ENCODE data around the gene MRPL49. TPM values are rescaled to one million over a fixed set of nuclear protein-coding genes. Genes with fewer than 3 reads are reported as not detected.

Gene MRPL49
- total and polyA plus RNA-seq, 2 of the 13 experiments (the other 11 are each of a cell fraction or from before 2014, with no cell fraction given), result 39.2 to 53.3 TPM

DNA sequence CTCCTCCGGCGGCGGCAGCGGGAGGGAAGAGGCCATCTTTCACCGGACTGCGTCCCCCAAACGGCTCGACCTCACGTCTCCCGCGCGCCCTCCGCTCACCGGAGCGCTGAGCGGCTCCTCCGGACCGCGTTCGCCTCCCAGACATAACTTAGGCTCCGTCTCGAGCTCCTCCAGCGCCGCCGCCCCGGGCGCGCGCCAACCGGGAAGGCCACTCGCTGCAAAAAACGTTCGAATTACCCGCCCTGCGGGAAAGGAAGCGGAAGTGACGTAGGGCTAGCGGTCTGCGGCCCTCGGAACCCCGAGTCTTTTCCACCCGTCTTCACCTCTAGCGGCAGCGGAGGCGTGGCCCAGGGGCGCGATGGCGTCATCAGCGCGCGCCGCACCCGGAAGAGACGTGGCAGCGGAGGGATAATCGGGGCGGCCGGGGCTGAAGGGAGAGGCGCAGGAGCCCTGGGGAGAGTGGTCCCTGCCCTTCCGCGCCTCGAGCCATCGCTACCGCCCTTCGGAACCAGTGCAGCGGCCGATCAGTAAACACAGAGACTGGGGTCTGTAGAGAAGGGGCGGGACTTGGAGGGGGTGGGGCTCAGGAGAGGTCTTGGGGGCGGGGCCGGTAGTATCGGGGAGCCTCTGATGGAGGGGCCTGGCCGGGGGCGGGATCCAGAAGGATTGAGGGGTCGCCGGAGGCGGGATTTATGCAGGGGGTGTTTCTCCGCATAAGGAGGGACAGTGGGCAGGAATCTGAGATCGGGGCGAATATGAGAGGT lies 38.1 kb upstream of the MRPL49 start, which contains the start of the genes CDCA5 and ZFPL1 (continued):
- TF ChIP-seq, protein P1, sequence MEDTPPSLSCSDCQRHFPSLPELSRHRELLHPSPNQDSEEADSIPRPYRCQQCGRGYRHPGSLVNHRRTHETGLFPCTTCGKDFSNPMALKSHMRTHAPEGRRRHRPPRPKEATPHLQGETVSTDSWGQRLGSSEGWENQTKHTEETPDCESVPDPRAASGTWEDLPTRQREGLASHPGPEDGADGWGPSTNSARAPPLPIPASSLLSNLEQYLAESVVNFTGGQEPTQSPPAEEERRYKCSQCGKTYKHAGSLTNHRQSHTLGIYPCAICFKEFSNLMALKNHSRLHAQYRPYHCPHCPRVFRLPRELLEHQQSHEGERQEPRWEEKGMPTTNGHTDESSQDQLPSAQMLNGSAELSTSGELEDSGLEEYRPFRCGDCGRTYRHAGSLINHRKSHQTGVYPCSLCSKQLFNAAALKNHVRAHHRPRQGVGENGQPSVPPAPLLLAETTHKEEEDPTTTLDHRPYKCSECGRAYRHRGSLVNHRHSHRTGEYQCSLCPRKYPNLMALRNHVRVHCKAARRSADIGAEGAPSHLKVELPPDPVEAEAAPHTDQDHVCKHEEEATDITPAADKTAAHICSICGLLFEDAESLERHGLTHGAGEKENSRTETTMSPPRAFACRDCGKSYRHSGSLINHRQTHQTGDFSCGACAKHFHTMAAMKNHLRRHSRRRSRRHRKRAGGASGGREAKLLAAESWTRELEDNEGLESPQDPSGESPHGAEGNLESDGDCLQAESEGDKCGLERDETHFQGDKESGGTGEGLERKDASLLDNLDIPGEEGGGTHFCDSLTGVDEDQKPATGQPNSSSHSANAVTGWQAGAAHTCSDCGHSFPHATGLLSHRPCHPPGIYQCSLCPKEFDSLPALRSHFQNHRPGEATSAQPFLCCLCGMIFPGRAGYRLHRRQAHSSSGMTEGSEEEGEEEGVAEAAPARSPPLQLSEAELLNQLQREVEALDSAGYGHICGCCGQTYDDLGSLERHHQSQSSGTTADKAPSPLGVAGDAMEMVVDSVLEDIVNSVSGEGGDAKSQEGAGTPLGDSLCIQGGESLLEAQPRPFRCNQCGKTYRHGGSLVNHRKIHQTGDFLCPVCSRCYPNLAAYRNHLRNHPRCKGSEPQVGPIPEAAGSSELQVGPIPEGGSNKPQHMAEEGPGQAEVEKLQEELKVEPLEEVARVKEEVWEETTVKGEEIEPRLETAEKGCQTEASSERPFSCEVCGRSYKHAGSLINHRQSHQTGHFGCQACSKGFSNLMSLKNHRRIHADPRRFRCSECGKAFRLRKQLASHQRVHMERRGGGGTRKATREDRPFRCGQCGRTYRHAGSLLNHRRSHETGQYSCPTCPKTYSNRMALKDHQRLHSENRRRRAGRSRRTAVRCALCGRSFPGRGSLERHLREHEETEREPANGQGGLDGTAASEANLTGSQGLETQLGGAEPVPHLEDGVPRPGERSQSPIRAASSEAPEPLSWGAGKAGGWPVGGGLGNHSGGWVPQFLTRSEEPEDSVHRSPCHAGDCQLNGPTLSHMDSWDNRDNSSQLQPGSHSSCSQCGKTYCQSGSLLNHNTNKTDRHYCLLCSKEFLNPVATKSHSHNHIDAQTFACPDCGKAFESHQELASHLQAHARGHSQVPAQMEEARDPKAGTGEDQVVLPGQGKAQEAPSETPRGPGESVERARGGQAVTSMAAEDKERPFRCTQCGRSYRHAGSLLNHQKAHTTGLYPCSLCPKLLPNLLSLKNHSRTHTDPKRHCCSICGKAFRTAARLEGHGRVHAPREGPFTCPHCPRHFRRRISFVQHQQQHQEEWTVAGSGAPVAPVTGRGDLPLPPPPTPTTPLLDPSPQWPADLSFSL (CRISPR knock-in tag; IDR thresholded peaks at IDR 0.05), result no peak
- peak; percentile 93; the same call in 1 of the 2 replicates for TF ChIP-seq SMAD1 (CRISPR knock-in tag; IDR thresholded peaks at IDR 0.05; ENCODE audit: borderline replicate concordance, low read depth)
- TF ChIP-seq ZNF138 (CRISPR knock-in tag; IDR thresholded peaks at IDR 0.05; ENCODE audit: low read depth), result no peak
- no peak for TF ChIP-seq ZNF674 (CRISPR knock-in tag; IDR thresholded peaks at IDR 0.05; ENCODE audit: low read depth)
- TF ChIP-seq ZNF850 (CRISPR knock-in tag; conservative IDR thresholded peaks at IDR 0.05), result no peak
- 0 out of 2 replicates have a peak, but pooled peaks have one; percentile 42 for TF ChIP-seq FOXC1 (CRISPR knock-in tag; IDR thresholded peaks at IDR 0.05; ENCODE audit: borderline replicate concordance)
- no peak for TF ChIP-seq ZNF180 (CRISPR knock-in tag; IDR thresholded peaks at IDR 0.05; ENCODE audit: borderline replicate concordance, low read depth)
- TF ChIP-seq DPF2 (CRISPR knock-in tag; IDR thresholded peaks at IDR 0.05; ENCODE audit: borderline replicate concordance, low read depth), result no peak
- peak; percentile 94; the same call in 2 of the 3 replicates for TF ChIP-seq MXI1 (IDR thresholded peaks at IDR 0.05; ENCODE audit: borderline replicate concordance, low read depth, low read length)
- TF ChIP-seq, protein P2, sequence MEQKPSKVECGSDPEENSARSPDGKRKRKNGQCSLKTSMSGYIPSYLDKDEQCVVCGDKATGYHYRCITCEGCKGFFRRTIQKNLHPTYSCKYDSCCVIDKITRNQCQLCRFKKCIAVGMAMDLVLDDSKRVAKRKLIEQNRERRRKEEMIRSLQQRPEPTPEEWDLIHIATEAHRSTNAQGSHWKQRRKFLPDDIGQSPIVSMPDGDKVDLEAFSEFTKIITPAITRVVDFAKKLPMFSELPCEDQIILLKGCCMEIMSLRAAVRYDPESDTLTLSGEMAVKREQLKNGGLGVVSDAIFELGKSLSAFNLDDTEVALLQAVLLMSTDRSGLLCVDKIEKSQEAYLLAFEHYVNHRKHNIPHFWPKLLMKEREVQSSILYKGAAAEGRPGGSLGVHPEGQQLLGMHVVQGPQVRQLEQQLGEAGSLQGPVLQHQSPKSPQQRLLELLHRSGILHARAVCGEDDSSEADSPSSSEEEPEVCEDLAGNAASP (CRISPR knock-in tag; IDR thresholded peaks at IDR 0.05; ENCODE audit: borderline replicate concordance), result peak; percentile 60
- TF ChIP-seq KDM1A (CRISPR knock-in tag; IDR thresholded peaks at IDR 0.05), result no peak
- no peak for TF ChIP-seq ZNF30 (CRISPR knock-in tag; IDR thresholded peaks at IDR 0.05)
- TF ChIP-seq SP5 (CRISPR knock-in tag; IDR thresholded peaks at IDR 0.05; ENCODE audit: borderline replicate concordance, low read depth), result peak; percentile 92
- TF ChIP-seq AGO2 (optimal IDR thresholded peaks at IDR 0.05; ENCODE audit: low read depth, low read length), result peak; percentile 42
- no peak for TF ChIP-seq ZFP82 (CRISPR knock-in tag; IDR thresholded peaks at IDR 0.05; ENCODE audit: borderline replicate concordance)
- no peak for TF ChIP-seq FOXP1 (IDR thresholded peaks at IDR 0.05)
- TF ChIP-seq FOXP1 (CRISPR knock-in tag; IDR thresholded peaks at IDR 0.05), result no peak
- peak; percentile 92 for TF ChIP-seq ZNF724P (CRISPR knock-in tag; IDR thresholded peaks at IDR 0.05; ENCODE audit: borderline replicate concordance)
- TF ChIP-seq, protein P3, sequence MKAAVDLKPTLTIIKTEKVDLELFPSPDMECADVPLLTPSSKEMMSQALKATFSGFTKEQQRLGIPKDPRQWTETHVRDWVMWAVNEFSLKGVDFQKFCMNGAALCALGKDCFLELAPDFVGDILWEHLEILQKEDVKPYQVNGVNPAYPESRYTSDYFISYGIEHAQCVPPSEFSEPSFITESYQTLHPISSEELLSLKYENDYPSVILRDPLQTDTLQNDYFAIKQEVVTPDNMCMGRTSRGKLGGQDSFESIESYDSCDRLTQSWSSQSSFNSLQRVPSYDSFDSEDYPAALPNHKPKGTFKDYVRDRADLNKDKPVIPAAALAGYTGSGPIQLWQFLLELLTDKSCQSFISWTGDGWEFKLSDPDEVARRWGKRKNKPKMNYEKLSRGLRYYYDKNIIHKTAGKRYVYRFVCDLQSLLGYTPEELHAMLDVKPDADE (CRISPR knock-in tag; IDR thresholded peaks at IDR 0.05), result no peak
- TF ChIP-seq ZNF20 (CRISPR knock-in tag; IDR thresholded peaks at IDR 0.05), result no peak
- TF ChIP-seq ZSCAN31 (CRISPR knock-in tag; IDR thresholded peaks at IDR 0.05; ENCODE audit: low read depth), result 0 out of 2 replicates have a peak, but pooled peaks have one; percentile 54

Measured in HepG2 (cell line).